IMR-90 (cell line): Measurements from ENCODE around the gene MAU2. TPM values are rescaled to one million over a fixed set of nuclear protein-coding genes. Genes with fewer than 3 reads are reported as not detected.

Experiments used
- ATAC-seq: fragments of 200-7000 bp; cut with Tn5 transposase; 2 replicates; pipeline ENCODE4 v1.9.1; 2020; ENCODE audit warnings: low read depth, mild to moderate bottlenecking, moderate library complexity
- BruUV-seq: library from RNA; stranded (reverse); fragments of 400-500 nt; replicated peaks from 2 replicates; lab custom pipeline; 2021; lab: Mats Ljungman, UMichigan
- CTCF ChIA-PET: fragments of 300-600 bp; formaldehyde crosslinking; extraction: SDS; loops from one replicate; lab custom pipeline; 2021; ENCODE audit warnings: antibody characterized with exemption; lab: Yijun Ruan, JAX
- POLR2A ChIA-PET: fragments of 300-600 bp; sonication (Branson Sonifier 250); formaldehyde crosslinking; loops from one replicate; lab custom pipeline; 2022; ENCODE audit warnings: antibody characterized with exemption; ENCODE audit not compliant: unreplicated experiment; lab: Charles Lee
- DNase-seq: peaks from one replicate; pipeline ENCODE4 v3.0.0; 2013
- H2AFZ ChIP-seq: replicated peaks from 2 replicates; pipeline ENCODE3; 2013; ENCODE audit warnings: low read length, mild to moderate bottlenecking; ENCODE audit not compliant: poor library complexity
- H2AK5ac ChIP-seq: 2 replicates; pipeline ENCODE4 v1.6.1; 2013; ENCODE audit warnings: low read depth, low read length, inconsistent platforms
- H2AK9ac ChIP-seq: replicated peaks from 2 replicates; pipeline ENCODE3; 2013; ENCODE audit warnings: mild to moderate bottlenecking, low read depth, low read length, moderate library complexity; ENCODE audit not compliant: poor library complexity
- H2BK120ac ChIP-seq: 2 replicates; pipeline ENCODE4 v1.6.1; 2013; ENCODE audit warnings: low read depth, low read length, inconsistent platforms
- H2BK15ac ChIP-seq: 3 replicates; pipeline ENCODE4 v1.6.1; 2013; ENCODE audit warnings: low read depth, low read length, inconsistent platforms
- H2BK20ac ChIP-seq: 2 replicates; pipeline ENCODE4 v1.6.1; 2013; ENCODE audit warnings: low read depth, mild to moderate bottlenecking, inconsistent platforms, low read length, moderate library complexity
- H2BK5ac ChIP-seq: 2 replicates; pipeline ENCODE4 v1.6.1; 2013; ENCODE audit warnings: mild to moderate bottlenecking, low read depth, low read length, inconsistent platforms; ENCODE audit not compliant: poor library complexity, severe bottlenecking
- H3K14ac ChIP-seq: replicated peaks from 2 replicates; pipeline ENCODE4 v1.6.1; 2013; ENCODE audit warnings: low read depth, low read length, inconsistent platforms
- H3K18ac ChIP-seq: 2 replicates; pipeline ENCODE4 v1.6.1; 2013; ENCODE audit warnings: low read depth, low read length, control low read depth
- H3K23ac ChIP-seq: 2 replicates; pipeline ENCODE4 v1.6.1; 2013; ENCODE audit warnings: low read depth, low read length, inconsistent platforms
- H3K27ac ChIP-seq: 2 replicates; pipeline ENCODE4 v1.5.1; 2013; ENCODE audit warnings: mild to moderate bottlenecking, control low read depth, low read length; ENCODE audit not compliant: insufficient read depth
- H3K27me3 ChIP-seq: 2 replicates; pipeline ENCODE4 v1.6.1; 2013; ENCODE audit warnings: low read length; ENCODE audit not compliant: control insufficient read depth, insufficient read depth
- H3K36me3 ChIP-seq: 2 replicates; pipeline ENCODE4 v1.6.1; 2013; ENCODE audit warnings: low read length, mixed read lengths; ENCODE audit not compliant: control insufficient read depth, insufficient read depth
- H3K4ac ChIP-seq: 2 replicates; pipeline ENCODE4 v1.6.1; 2013; ENCODE audit warnings: low read depth, low read length, inconsistent platforms
- H3K4me1 ChIP-seq: 2 replicates; pipeline ENCODE4 v1.6.1; 2013; ENCODE audit warnings: low read length, mixed read lengths; ENCODE audit not compliant: control insufficient read depth, insufficient read depth
- H3K4me2 ChIP-seq: 2 replicates; pipeline ENCODE4 v1.6.1; 2013; ENCODE audit warnings: low read depth, mild to moderate bottlenecking, control low read depth, low read length, moderate library complexity
- H3K4me3 ChIP-seq: 2 replicates; pipeline ENCODE4 v1.5.1; 2013; ENCODE audit warnings: low read depth, mild to moderate bottlenecking, control low read depth, low read length, moderate library complexity; ENCODE audit not compliant: insufficient read depth
- H3K56ac ChIP-seq: 2 replicates; pipeline ENCODE4 v1.6.1; 2013; ENCODE audit warnings: low read length, inconsistent platforms; ENCODE audit not compliant: insufficient read depth; ENCODE audit errors: extremely low read depth
- H3K79me1 ChIP-seq, 2 experiments: 2 replicates each; pipeline ENCODE4 v1.6.1; 2013; ENCODE audit warnings: low read length in 2 of 2, inconsistent platforms in 1 of 2, low read depth in 1 of 2
- H3K9ac ChIP-seq: 2 replicates; pipeline ENCODE4 v1.6.1; 2013; ENCODE audit warnings: low read depth, low read length, control low read depth
- H3K9me1 ChIP-seq: 2 replicates; pipeline ENCODE4 v1.6.1; 2013; ENCODE audit warnings: low read length, inconsistent platforms; ENCODE audit not compliant: insufficient read depth
- H3K9me3 ChIP-seq: 2 replicates; pipeline ENCODE4 v1.6.1; 2013; ENCODE audit warnings: low read length; ENCODE audit not compliant: control insufficient read depth, insufficient read depth
- H4K20me1 ChIP-seq: 2 replicates; pipeline ENCODE4 v1.6.1; 2013; ENCODE audit warnings: low read length, inconsistent platforms; ENCODE audit not compliant: insufficient read depth
- H4K5ac ChIP-seq: 2 replicates; pipeline ENCODE4 v1.6.1; 2013; ENCODE audit warnings: mild to moderate bottlenecking, low read depth, low read length, control low read depth
- H4K8ac ChIP-seq, 2 experiments: 2 replicates each; pipeline ENCODE4 v1.6.1; 2013; ENCODE audit warnings: low read depth in 2 of 2, low read length in 2 of 2, control low read depth in 1 of 2, inconsistent platforms in 1 of 2
- H4K91ac ChIP-seq: 2 replicates; pipeline ENCODE4 v1.6.1; 2013; ENCODE audit warnings: low read depth, low read length, inconsistent platforms; ENCODE audit not compliant: insufficient read depth
- BHLHE40 ChIP-seq: fragments of 150-350 bp; IDR thresholded peaks from 2 replicates; pipeline ENCODE4 v1.6.1; 2016; ENCODE audit warnings: mild to moderate bottlenecking, low read depth, low read length
- CEBPB ChIP-seq: IDR thresholded peaks from 2 replicates; pipeline ENCODE4 v1.6.1; 2012; ENCODE audit warnings: low read depth, low read length, improper control_type of control experiment
- CHD1 ChIP-seq: IDR thresholded peaks from 2 replicates; pipeline ENCODE4 v1.6.1; 2012; ENCODE audit warnings: low read depth, low read length, improper control_type of control experiment
- CTCF ChIP-seq: conservative IDR thresholded peaks from 2 replicates; pipeline ENCODE4 v1.5.1; 2012; ENCODE audit warnings: mild to moderate bottlenecking, low read depth, low read length, improper control_type of control experiment
- ELK1 ChIP-seq: fragments of 150-350 bp; IDR thresholded peaks from 2 replicates; pipeline ENCODE4 v1.6.1; 2016; ENCODE audit warnings: low read depth, mild to moderate bottlenecking, low read length, moderate library complexity, borderline replicate concordance
- FOS ChIP-seq: fragments of 150-350 bp; IDR thresholded peaks from 2 replicates; pipeline ENCODE4 v1.6.1; 2016; ENCODE audit warnings: low read depth, low read length
- MAFK ChIP-seq: IDR thresholded peaks from 2 replicates; pipeline ENCODE4 v1.6.1; 2012; ENCODE audit warnings: low read depth, low read length, improper control_type of control experiment
- MAZ ChIP-seq: IDR thresholded peaks from 2 replicates; pipeline ENCODE4 v1.6.1; 2012; ENCODE audit warnings: low read depth, mild to moderate bottlenecking, low read length, improper control_type of control experiment, moderate library complexity, borderline replicate concordance
- MXI1 ChIP-seq: IDR thresholded peaks from 2 replicates; pipeline ENCODE4 v1.6.1; 2012; ENCODE audit warnings: low read depth, mild to moderate bottlenecking, low read length, moderate library complexity, borderline replicate concordance
- NFE2L2 ChIP-seq: fragments of 150-350 bp; IDR thresholded peaks from 2 replicates; pipeline ENCODE4 v1.6.1; 2016; ENCODE audit warnings: low read depth, mild to moderate bottlenecking, low read length
- POLR2A ChIP-seq: IDR thresholded peaks from 2 replicates; pipeline ENCODE4 v1.6.1; 2012; ENCODE audit warnings: mild to moderate bottlenecking, low read depth, low read length
- RAD21 ChIP-seq: IDR thresholded peaks from 2 replicates; pipeline ENCODE4 v1.6.1; 2012; ENCODE audit warnings: low read length, improper control_type of control experiment
- RCOR1 ChIP-seq: IDR thresholded peaks from 2 replicates; pipeline ENCODE4 v1.6.1; 2012; ENCODE audit warnings: mild to moderate bottlenecking, low read length, improper control_type of control experiment; ENCODE audit not compliant: insufficient replicate concordance
- RFX5 ChIP-seq: IDR thresholded peaks from 2 replicates; pipeline ENCODE4 v1.8.0; 2012; ENCODE audit warnings: low read depth, mild to moderate bottlenecking, low read length, moderate library complexity
- SMC3 ChIP-seq: fragments of 150-350 bp; IDR thresholded peaks from 2 replicates; pipeline ENCODE4 v1.6.1; 2016; ENCODE audit warnings: low read depth, mild to moderate bottlenecking, antibody characterized with exemption, low read length, moderate library complexity
- USF2 ChIP-seq: fragments of 150-350 bp; IDR thresholded peaks from 2 replicates; pipeline ENCODE4 v1.6.1; 2017; ENCODE audit warnings: mild to moderate bottlenecking, antibody characterized with exemption, low read length, low read depth
- WGBS, 2 experiments: methylation state at CpG; one replicate each; pipeline versions ENCODE4 v1.1.5 to v1.1.7; 2013; ENCODE audit warnings: missing lambda C conversion rate in 2 of 2; ENCODE audit not compliant: insufficient read length in 1 of 2; ENCODE audit errors: extremely low coverage in 2 of 2; 5-methylcytosine and 5-hydroxymethylcytosine counted together
- dilution Hi-C: fragments of 300-500 bp; cut with HindIII; formaldehyde crosslinking; loops from one replicate; pipeline ENCODE4 v1.14.3; 2018; ENCODE audit warnings: low sequenced_read_pairs; ENCODE audit not compliant: unreplicated experiment
- in situ Hi-C: fragments of 300-500 bp; cut with MboI; formaldehyde crosslinking; loops from 3 replicates; pipeline ENCODE4 v1.14.3; 2019; ENCODE audit warnings: low sequenced_read_pairs, inconsistent platforms, mixed read lengths
- intact Hi-C: fragments of 100-400 bp; cut with micrococcal nuclease; formaldehyde crosslinking; loops from 2 replicates; pipeline ENCODE4 v1.10.0; 2022
- polyA plus RNA-seq, 3 experiments: library from polyadenylated mRNA; depleted of rRNA; stranded (reverse); fragments of >200 nt; gene quantifications; 2 replicates each; pipeline ENCODE4 v1.2.3, GENCODE V29; 2012; ENCODE audit warnings: low replicate concordance in 1 of 3
- total RNA-seq: library from RNA; depleted of rRNA; stranded (reverse); fragments of >200 nt; gene quantifications from 2 replicates; pipeline ENCODE4 v1.2.3, GENCODE V29; 2012

Gene MAU2
- total and polyA plus RNA-seq, 2 of the 4 experiments (the other 2 are of a cell fraction): 24.6 to 31.1 TPM

- Histone ChIP-seq H3K56ac (no peak overlapping the region), H3K9me1 (no peaks in the 10 kb centered on the region), H4K20me1 (peaks cover 17% of the 10 kb centered on the region), H3K79me1 (peaks cover 0 to 14% of the 10 kb centered on the region in 2 experiments; a peak in 2 of 4 replicates), H3K4me2 (no peak overlapping the region), H3K9ac (no peak overlapping the region), H4K8ac (no peak overlapping the region), H3K4ac (no peak overlapping the region), H2BK5ac (no peak overlapping the region), H2AFZ (no peak overlapping the region), H3K14ac (no peak overlapping the region), H2BK20ac (no peak overlapping the region), H2BK15ac (no peak overlapping the region), H4K5ac (no peak overlapping the region), H3K23ac (no peak overlapping the region), H2AK9ac (peak overlapping the region; percentile 37), H3K4me3 (no peak overlapping the region), H3K27me3 (no peaks in the 10 kb centered on the region), H3K36me3 (peaks cover 76% of the 10 kb centered on the region), H2AK5ac (no peak overlapping the region), H3K27ac (no peak overlapping the region), H4K91ac (no peak overlapping the region), H3K9me3 (no peaks in the 10 kb centered on the region), H2BK120ac (no peak overlapping the region), H3K4me1 (no peaks in the 10 kb centered on the region), H3K18ac (no peak overlapping the region)
- DNase-seq: no peak
- in situ Hi-C loops (no loop called here), intact Hi-C loops (no loop called here), dilution Hi-C loops (no loop called here)
- WGBS, 2 experiments: 91% methylated on average over 10 of the region's 14 CpGs; no CpG with 5 or more reads in 1 of the 2 experiments
- no peak for TF ChIP-seq CEBPB
- no peak for TF ChIP-seq NFE2L2
- no peak for TF ChIP-seq BHLHE40
- no peak for TF ChIP-seq RAD21
- no peak for TF ChIP-seq MAZ
- no peak for TF ChIP-seq CTCF
- no peak for TF ChIP-seq POLR2A
- TF ChIP-seq MAFK: no peak
- TF ChIP-seq ELK1: no peak
- no peak for TF ChIP-seq RCOR1
- TF ChIP-seq SMC3: no peak
- no peak for TF ChIP-seq CHD1
- TF ChIP-seq USF2: no peak
- TF ChIP-seq MXI1: no peak
- no peak for TF ChIP-seq RFX5
- no peak for TF ChIP-seq FOS
- POLR2A ChIA-PET: no interaction called here
- BruUV-seq: no TSS peak
- ATAC-seq: no peak
- CTCF ChIA-PET: no interaction called here
These were observed 23.1 kb downstream of the MAU2 start for GRCh38 chr19:19343762-19344161.
